Smooth muscle cell (in vitro differentiated cells): ENCODE results near the gene DCP2. TPM values are rescaled to one million over a fixed set of nuclear protein-coding genes. Genes with fewer than 3 reads are reported as not detected.

Experiments
- DNase-seq: peaks from one replicate; lab custom pipeline; 2025; ENCODE audit not compliant: unreplicated experiment; lab: John Stamatoyannopoulos, UW
- H2AFZ ChIP-seq: fragments of 200-600 bp; sonication (generic); 2 replicates; pipeline ENCODE4 v1.6.0; 2016; ENCODE audit warnings: antibody characterized with exemption, low read depth, mild to moderate bottlenecking
- H3F3A ChIP-seq: fragments of 200-600 bp; sonication (generic); 2 replicates; pipeline ENCODE4 v1.6.0; 2017; ENCODE audit warnings: antibody characterized with exemption, low read depth
- H3K27ac ChIP-seq: fragments of 200-600 bp; sonication (generic); 2 replicates; pipeline ENCODE4 v1.5.1; 2016; ENCODE audit warnings: low read depth, mild to moderate bottlenecking
- H3K27me3 ChIP-seq: fragments of 200-600 bp; sonication (generic); 2 replicates; pipeline ENCODE4 v1.6.1; 2016; ENCODE audit warnings: low read depth, mild to moderate bottlenecking
- H3K36me3 ChIP-seq: fragments of 200-600 bp; sonication (generic); 2 replicates; pipeline ENCODE4 v1.5.1; 2016; ENCODE audit warnings: low read depth
- H3K4me1 ChIP-seq: fragments of 200-600 bp; sonication (generic); 2 replicates; pipeline ENCODE4 v1.5.1; 2016; ENCODE audit warnings: low read depth
- H3K4me2 ChIP-seq: fragments of 200-600 bp; sonication (generic); 2 replicates; pipeline ENCODE4 v1.6.0; 2016; ENCODE audit warnings: mild to moderate bottlenecking
- H3K4me3 ChIP-seq: fragments of 200-600 bp; sonication (generic); 2 replicates; pipeline ENCODE4 v1.5.1; 2016; ENCODE audit warnings: mild to moderate bottlenecking
- H3K79me2 ChIP-seq: fragments of 200-600 bp; sonication (generic); 2 replicates; pipeline ENCODE4 v1.6.0; 2016; ENCODE audit warnings: low read depth, mild to moderate bottlenecking
- H3K9ac ChIP-seq: fragments of 200-600 bp; sonication (generic); 2 replicates; pipeline ENCODE4 v1.6.0; 2016; ENCODE audit warnings: low read depth
- H3K9me3 ChIP-seq: fragments of 200-600 bp; sonication (generic); replicated peaks from 2 replicates; pipeline ENCODE4 v1.5.1; 2016; ENCODE audit warnings: low read depth
- H4K20me1 ChIP-seq: fragments of 200-600 bp; sonication (generic); 2 replicates; pipeline ENCODE4 v1.6.0; 2016; ENCODE audit warnings: low read depth
- CTCF ChIP-seq: fragments of 200-600 bp; sonication (generic); IDR thresholded peaks from 2 replicates; pipeline ENCODE4 v1.5.1; 2017; ENCODE audit warnings: borderline replicate concordance, mild to moderate bottlenecking, antibody characterized with exemption; ENCODE audit not compliant: insufficient read depth, poor library complexity, severe bottlenecking
- WGBS: methylation state at CpG from one replicate; pipeline ENCODE4 v1.1.7; 2016; ENCODE audit warnings: low lambda C conversion rate; 5-methylcytosine and 5-hydroxymethylcytosine counted together
- polyA plus RNA-seq: library from polyadenylated mRNA; unstranded; fragments of >200 nt; fragmentation: Nextera tagmentation; extraction: Ambion mirVana; gene quantifications from 2 replicates; pipeline ENCODE4 v1.2.1, GENCODE V29; 2016
- total RNA-seq: library from RNA; depleted of rRNA; stranded (reverse); fragments of >200 nt; gene quantifications from 2 replicates; pipeline ENCODE4 v1.2.3, GENCODE V29; 2014

DCP2 gene
- total and polyA plus RNA-seq, 2 experiments from 2014 or later: 11.6 to 35.3 TPM

GRCh38 chr5:112965733-112966306 is 10.8 kb upstream of the DCP2 start:
- Histone ChIP-seq H3K36me3 (no peaks in the 10 kb centered on the region), H4K20me1 (no peaks in the 10 kb centered on the region), H3K9me3 (no peaks in the 10 kb centered on the region), H3K9ac (no peak overlapping the region), H3K27ac (no peak overlapping the region), H3K27me3 (no peaks in the 10 kb centered on the region), H3K4me3 (no peak overlapping the region), H3K4me1 (no peaks in the 10 kb centered on the region), H3K79me2 (no peaks in the 10 kb centered on the region), H3K4me2 (no peak overlapping the region), H3F3A (no peaks in the 10 kb centered on the region), H2AFZ (no peak overlapping the region)
- no peak for TF ChIP-seq CTCF
- 98% methylated on average over 8 of the region's 8 CpGs for WGBS
- DNase-seq: no peak

- DNase-seq: no peak
- Histone ChIP-seq H3K9ac (no peak overlapping the region), H3K27ac (no peak overlapping the region), H3K79me2 (no peaks in the 10 kb centered on the region), H3K4me1 (no peaks in the 10 kb centered on the region), H2AFZ (no peak overlapping the region), H3K27me3 (no peaks in the 10 kb centered on the region), H3K4me3 (no peak overlapping the region), H3K4me2 (no peak overlapping the region), H3K9me3 (no peaks in the 10 kb centered on the region), H3F3A (no peaks in the 10 kb centered on the region), H3K36me3 (no peaks in the 10 kb centered on the region), H4K20me1 (no peaks in the 10 kb centered on the region)
- WGBS: 96% methylated on average over 6 of the region's 6 CpGs
- no peak for TF ChIP-seq CTCF
These were observed 9.0 kb upstream of the DCP2 start for GRCh38 chr5:112967520-112968083.

GRCh38 chr5:112968411-112969106 is 8.0 kb upstream of the DCP2 start:
- H4K20me1 ChIP-seq: no peaks in the 10 kb centered on the region
- H2AFZ ChIP-seq: no peak overlapping the region
- H3K27ac ChIP-seq: no peak overlapping the region
- H3K4me1 ChIP-seq: no peaks in the 10 kb centered on the region
- no peaks in the 10 kb centered on the region for H3K79me2 ChIP-seq
- no peak overlapping the region for H3K4me3 ChIP-seq
- no peaks in the 10 kb centered on the region for H3K27me3 ChIP-seq
- H3K4me2 ChIP-seq: no peak overlapping the region
- no peak overlapping the region for H3K9ac ChIP-seq
- TF ChIP-seq CTCF: no peak
- no peaks in the 10 kb centered on the region for H3K9me3 ChIP-seq
- no peaks in the 10 kb centered on the region for H3K36me3 ChIP-seq
- 83% methylated on average over 5 of the region's 5 CpGs for WGBS
- no peaks in the 10 kb centered on the region for H3F3A ChIP-seq
- DNase-seq: no peak
